ENCODE data around the gene CDS2. TPM values are rescaled to one million over a fixed set of nuclear protein-coding genes. Genes with fewer than 3 reads are reported as not detected.

CDS2 gene
- total and polyA plus RNA-seq, 7 donors: 1.8 to 49.0 (median 30.0) TPM

- Histone ChIP-seq H3K27ac (no peak overlapping the region), H3K36me3 (peaks cover 22 to 60% (median 30%) of the 10 kb centered on the region in 4 donors), H3K27me3 (no peaks in the 10 kb centered on the region), H3K4me3 (no peak overlapping the region), H3K4me1 (peaks cover 0 to 14% (median 9%) of the 10 kb centered on the region in 4 donors), H3K9me3 (no peaks in the 10 kb centered on the region)
- intact Hi-C loops (cut with DNase I): no loop called here
- TF ChIP-seq EP300 (IDR thresholded peaks at IDR 0.05) (no peak), POLR2AphosphoS5 (IDR thresholded peaks at IDR 0.05) (no peak), POLR2A (IDR thresholded peaks at IDR 0.05) (no peak), CTCF (IDR thresholded peaks at IDR 0.05) (no peak)
- 87 to 92% methylated on average over 5 of the region's 5 CpGs for WGBS, 2 donors
- DNase-seq: no peak
Observed at GRCh38 chr20:5109276-5109675, 17.5 kb upstream of the CDS2 start.

GRCh38 chr20:5113615-5113986 lies 13.2 kb upstream of the CDS2 start:
- WGBS, 2 donors: 9 to 30% methylated on average over 3 of the region's 3 CpGs

GRCh38 chr20:5114403-5114802 lies 12.4 kb upstream of the CDS2 start:
- Histone ChIP-seq H3K4me1 (peaks cover 0 to 32% (median 23%) of the 10 kb centered on the region in 4 donors), H3K27me3 (no peaks in the 10 kb centered on the region), H3K27ac (no peak overlapping the region), H3K4me3 (no peak overlapping the region), H3K9me3 (no peaks in the 10 kb centered on the region), H3K36me3 (peaks cover 0 to 44% (median 11%) of the 10 kb centered on the region in 4 donors)
- 22 to 60% methylated on average over 3 of the region's 3 CpGs for WGBS, 2 donors
- intact Hi-C loops (cut with DNase I): no loop called here
- TF ChIP-seq EP300 (IDR thresholded peaks at IDR 0.05) (no peak), POLR2A (IDR thresholded peaks at IDR 0.05) (no peak), CTCF (IDR thresholded peaks at IDR 0.05) (no peak), POLR2AphosphoS5 (IDR thresholded peaks at IDR 0.05) (no peak)
- DNase-seq: no peak

More at GRCh38 chr20:5113615-5113986, 13.2 kb upstream of the CDS2 start:
- intact Hi-C loops (cut with DNase I): no loop called here
- H3K4me3 ChIP-seq: peak overlapping the region; percentile 68 to 74 (median 70)
- H3K27me3 ChIP-seq: no peaks in the 10 kb centered on the region
- peaks cover 0 to 24% (median 16%) of the 10 kb centered on the region in 4 donors for H3K4me1 ChIP-seq
- H3K9me3 ChIP-seq: no peaks in the 10 kb centered on the region
- peaks cover 0 to 50% (median 19%) of the 10 kb centered on the region in 4 donors for H3K36me3 ChIP-seq
- no peak for DNase-seq
- H3K27ac ChIP-seq: peak overlapping the region; percentile 93 to 96 (median 94)
- TF ChIP-seq CTCF (IDR thresholded peaks at IDR 0.05): no peak
- no peak for TF ChIP-seq POLR2AphosphoS5 (IDR thresholded peaks at IDR 0.05)
- TF ChIP-seq POLR2A (IDR thresholded peaks at IDR 0.05): no peak
- no peak for TF ChIP-seq EP300 (IDR thresholded peaks at IDR 0.05)

GRCh38 chr20:5116875-5117274 lies 9.9 kb upstream of the CDS2 start:
- DNase-seq: no peak
- TF ChIP-seq POLR2A (IDR thresholded peaks at IDR 0.05): no peak
- TF ChIP-seq POLR2AphosphoS5 (IDR thresholded peaks at IDR 0.05): no peak
- TF ChIP-seq CTCF (IDR thresholded peaks at IDR 0.05): no peak
- TF ChIP-seq EP300 (IDR thresholded peaks at IDR 0.05): no peak
- peaks cover 0 to 33% (median 8%) of the 10 kb centered on the region in 4 donors for H3K36me3 ChIP-seq
- H3K27me3 ChIP-seq: no peaks in the 10 kb centered on the region
- H3K9me3 ChIP-seq: no peaks in the 10 kb centered on the region
- no peak overlapping the region for H3K27ac ChIP-seq
- no peak overlapping the region for H3K4me3 ChIP-seq
- WGBS, 2 donors: 47 to 69% methylated on average over 3 of the region's 3 CpGs
- H3K4me1 ChIP-seq: peaks cover 0 to 36% (median 28%) of the 10 kb centered on the region in 4 donors
- intact Hi-C loops (cut with DNase I): no loop called here

Data from sigmoid colon (tissue), 7 donors.